Hepatocyte (in vitro differentiated cells): Measurements from ENCODE around the gene GTPBP4.

Experiments
- CTCF ChIP-seq: fragments of 200-600 bp; sonication (generic); IDR thresholded peaks from 2 replicates; pipeline ENCODE4 v1.5.1; 2016; ENCODE audit warnings: antibody characterized with exemption, mild to moderate bottlenecking; ENCODE audit not compliant: poor library complexity
- EZH2 ChIP-seq: fragments of 200-600 bp; sonication (generic); IDR thresholded peaks from 2 replicates; pipeline ENCODE4 v1.6.1; 2016; ENCODE audit warnings: antibody characterized with exemption, mild to moderate bottlenecking, borderline replicate concordance

DNA sequence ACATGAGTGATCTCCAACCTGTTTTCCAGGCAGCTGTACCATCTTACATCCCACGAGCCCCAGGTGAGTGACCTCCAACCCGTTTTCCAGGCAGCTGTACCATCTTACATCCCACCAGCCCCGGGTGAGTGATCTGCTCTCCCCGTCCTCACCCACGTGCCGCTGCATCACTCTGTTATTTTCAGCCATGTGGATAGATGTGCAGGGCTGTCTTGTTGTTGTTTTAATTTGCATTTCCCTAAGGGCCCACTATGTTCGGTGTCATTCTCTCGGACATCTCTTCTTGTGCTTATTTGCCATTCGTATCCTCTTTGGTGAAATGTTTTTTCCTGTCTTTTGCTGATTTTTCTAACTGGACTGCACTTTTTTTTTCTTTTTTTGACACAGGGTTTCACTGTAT lies 38.8 kb upstream of the GTPBP4 start:
- no peak for TF ChIP-seq CTCF
- TF ChIP-seq EZH2: no peak
